Activated CD4-positive, alpha-beta T cell treated with anti-CD3 and anti-CD28 coated beads for 1 hour (primary cell): ENCODE data around the gene HPCAL1.
A peak's percentile ranks its signal among the peaks of the same experiment; 100 is the strongest.

Experiments
- DNase-seq: peaks from one replicate; pipeline ENCODE4 v3.0.0-alpha.2; 2020

Gene HPCAL1

GRCh38 chr2:10325278-10326145 lies 22.8 kb downstream of the HPCAL1 start:
- DNase-seq = no peak

- no peak for DNase-seq
Observed at GRCh38 chr2:10326151-10326616, 23.5 kb downstream of the HPCAL1 start.

GRCh38 chr2:10326707-10327594 lies 24.2 kb downstream of the HPCAL1 start:
- DNase-seq = no peak

- no peak for DNase-seq
Observed at GRCh38 chr2:10327896-10328669, 25.4 kb downstream of the HPCAL1 start.

GRCh38 chr2:10328670-10329579 lies 26.2 kb downstream of the HPCAL1 start:
- DNase-seq = no peak

DNA sequence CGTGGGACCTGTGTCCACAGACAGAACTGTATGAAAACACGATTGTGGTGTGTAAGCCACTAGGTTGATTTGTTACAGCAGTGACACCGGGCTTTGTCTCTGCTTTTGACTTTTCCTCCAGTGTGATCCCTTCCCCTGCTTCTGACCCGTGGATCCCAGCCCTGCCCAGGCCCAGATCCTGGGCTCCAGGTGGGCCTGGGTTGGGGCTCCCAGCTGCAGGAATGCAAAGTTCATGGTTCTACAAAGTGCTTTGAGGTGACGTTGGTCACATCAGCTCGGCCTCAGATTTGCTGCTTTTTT lies 26.8 kb downstream of the HPCAL1 start:
- DNase-seq = no peak

- no peak for DNase-seq
Observed at GRCh38 chr2:10329880-10330699, 27.4 kb downstream of the HPCAL1 start.

DNA sequence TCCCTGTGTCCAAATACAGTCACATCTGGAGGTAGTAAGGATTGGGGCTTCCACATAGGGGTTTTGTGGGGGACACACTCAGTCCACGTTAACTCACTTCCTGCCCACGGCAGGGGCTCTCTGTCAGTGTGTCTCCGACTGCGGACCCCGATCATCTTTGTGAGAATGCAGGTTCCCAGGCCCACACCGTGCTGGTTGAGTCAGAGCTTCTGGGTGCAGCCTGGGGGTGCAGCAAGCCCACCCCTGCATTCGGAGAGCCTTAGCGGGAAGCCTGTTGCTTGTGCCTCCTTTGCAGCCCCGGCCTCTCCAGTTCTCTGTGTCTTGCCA lies 28.0 kb downstream of the HPCAL1 start:
- no peak for DNase-seq

- DNase-seq = peak; percentile 50
Observed at GRCh38 chr2:10331027-10331701, 28.5 kb downstream of the HPCAL1 start.

DNA sequence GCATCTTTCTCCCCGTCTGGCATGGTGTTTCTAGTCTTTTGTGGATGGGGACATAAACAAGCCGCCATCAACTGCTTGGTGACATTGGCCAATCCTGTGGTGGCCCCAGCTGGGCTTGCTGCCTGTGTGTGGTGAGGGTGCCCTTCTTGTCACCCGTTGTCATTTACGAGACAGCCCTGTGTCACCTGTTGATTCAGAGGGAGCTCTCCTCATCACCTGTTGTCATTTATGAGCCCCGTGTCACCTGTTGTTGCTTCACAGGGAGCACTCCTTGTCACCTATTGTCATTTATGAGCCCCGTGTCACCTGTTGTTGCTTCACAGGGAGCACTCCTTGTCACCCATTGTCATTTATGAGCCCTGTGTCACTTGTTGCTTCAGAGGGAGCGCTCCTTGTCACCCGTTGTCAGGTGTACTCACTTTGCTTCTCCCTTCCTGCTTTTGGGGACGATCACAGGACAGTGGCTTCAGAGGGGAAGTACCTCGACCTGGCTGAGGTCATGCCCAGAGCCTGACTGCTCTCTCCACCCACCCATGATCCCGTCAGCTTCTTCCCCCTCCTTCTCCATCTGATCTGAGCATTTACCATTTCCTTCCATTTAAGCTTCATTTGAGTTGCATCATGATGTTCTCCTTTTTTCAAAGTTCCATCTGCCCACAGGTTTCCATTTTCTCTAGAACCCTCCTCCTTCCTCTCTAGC lies 29.1 kb downstream of the HPCAL1 start:
- DNase-seq = no peak

DNA sequence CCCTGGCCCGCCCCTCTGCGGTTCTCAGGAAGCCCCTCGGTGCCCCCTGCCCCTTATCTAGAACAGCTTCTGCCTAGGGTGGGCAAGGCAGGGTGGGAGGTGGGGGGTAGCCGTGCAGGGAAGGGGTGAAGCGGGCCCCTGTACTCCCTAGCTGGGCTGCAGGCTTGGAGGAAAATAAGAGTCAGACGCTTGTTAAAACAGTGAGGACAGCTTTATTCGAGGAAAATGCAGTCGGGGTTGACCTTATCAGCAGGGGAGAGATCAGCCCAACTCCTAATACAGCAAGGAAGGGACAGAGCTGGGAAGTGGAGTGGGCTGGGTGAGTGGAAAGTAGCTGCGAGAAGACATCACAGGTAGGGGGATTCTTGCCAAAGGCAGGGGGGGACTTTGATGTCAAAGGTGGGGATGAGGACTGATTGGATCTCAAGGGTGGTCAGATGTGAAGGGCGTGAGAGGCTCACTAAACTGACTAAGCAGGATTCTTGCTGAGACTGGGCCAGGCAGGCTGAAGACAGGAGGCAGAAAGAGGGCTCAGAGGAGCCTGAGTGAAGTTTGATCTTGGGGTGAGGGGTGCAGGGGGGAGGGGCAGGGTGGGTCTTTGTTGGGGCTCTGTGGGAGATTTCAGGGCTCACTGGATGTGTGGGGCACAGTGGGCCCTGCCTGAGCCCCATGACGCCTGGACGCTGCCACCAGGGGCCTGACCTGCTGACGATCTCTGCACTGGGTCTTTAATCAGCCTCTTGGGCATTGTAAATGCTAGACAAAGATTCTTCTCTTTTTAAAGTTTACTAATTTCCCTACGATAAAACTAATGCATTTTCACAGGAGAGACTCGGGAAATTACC lies 29.9 kb downstream of the HPCAL1 start:
- no peak for DNase-seq

GRCh38 chr2:10333247-10333613 lies 30.5 kb downstream of the HPCAL1 start:
- DNase-seq = no peak

- DNase-seq = no peak
Observed at GRCh38 chr2:10333966-10334365, 31.3 kb downstream of the HPCAL1 start.

DNA sequence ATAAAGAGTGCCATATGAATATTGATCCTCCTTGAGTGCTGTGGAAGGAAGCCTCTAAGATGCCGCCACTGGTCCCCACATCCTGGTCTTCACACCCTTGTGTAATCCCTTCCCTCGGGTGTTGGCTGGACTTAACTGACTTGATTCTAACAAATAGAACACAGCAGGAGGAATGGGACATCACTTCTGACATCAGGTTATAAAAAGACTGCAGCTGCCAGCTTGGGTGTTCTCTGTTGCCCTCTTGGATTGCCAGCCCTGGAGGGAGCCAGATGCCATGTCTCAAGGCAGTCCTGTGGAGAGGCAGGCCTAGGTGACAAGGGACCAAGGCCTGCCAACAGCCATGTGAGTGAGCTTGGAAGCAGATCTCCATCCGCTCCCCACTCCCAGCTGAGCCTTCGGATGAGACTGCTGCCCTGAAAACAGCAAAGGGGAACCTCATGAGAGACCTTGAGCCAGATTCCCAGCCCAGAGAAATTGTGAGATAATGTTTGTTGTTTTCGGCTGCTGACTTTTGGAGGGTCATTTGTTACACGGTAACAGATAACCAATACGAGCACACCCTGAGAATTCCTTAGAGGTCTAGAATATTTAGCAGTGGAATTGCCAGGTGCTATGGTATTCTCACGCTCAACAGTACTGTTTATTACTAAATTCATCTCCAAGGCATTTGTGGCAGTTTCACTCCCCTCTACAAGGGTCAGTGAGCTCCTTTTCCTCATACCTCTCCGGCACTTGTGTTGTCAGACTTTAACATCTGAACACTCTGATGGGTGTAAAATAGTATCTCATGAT lies 32.5 kb downstream of the HPCAL1 start:
- no peak for DNase-seq

DNA sequence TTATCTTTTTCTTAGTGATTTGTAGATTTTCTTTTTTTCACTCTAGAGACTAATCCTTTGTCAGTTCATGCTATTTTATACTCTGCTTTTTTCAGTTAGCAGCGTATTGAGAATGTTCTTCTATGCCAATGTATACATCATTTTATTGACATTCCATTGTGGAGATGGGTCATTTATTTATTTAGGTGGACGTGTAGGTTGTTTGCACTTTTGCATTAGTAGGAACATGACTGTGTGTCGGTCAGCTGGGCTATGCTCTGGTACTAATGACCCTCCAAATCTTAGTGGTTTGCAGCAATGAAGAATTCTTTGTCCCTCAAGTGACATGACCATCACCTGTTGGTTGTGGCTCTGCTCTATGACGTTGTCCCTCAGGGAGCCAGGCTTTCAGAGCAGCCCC lies 33.6 kb downstream of the HPCAL1 start:
- DNase-seq = no peak

DNA sequence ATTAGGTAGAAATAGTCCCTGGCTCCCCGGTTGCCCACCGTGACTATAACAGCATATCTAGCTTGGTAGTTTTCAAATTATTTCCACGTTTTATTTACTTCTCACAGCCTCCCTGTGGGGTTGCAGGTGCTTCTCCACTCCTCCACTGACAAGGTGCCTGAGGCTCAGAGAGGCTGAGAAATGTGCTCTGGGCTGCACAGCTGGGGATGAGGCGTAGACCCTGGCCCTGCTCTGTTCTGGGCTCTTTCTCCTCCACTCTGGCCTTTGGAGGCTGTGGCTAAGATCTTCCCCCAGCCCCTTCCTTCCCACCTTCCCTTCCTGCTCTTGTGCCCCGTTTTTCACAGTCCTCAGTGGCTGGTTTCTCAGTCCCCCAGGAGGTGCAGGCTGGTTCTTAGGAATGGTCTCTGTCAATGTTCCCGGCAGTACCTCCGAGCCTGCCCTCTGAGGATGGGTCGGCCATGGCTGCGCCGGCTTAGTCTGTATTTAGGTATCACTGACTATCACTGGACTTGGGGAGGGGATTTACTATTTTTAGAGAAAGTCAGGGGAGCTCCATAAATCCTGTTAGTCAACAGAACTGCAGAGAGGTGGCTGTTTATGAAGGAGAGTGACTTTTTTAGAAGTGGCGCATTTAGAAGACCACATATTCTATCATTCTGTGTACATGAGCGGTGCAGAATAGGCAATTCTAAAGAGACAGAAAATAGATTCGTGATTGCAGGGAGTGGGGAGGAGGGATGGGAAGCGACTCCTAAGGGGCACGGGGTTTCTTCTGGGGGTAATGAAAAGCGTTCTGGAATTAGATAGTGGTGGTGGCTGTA lies 35.0 kb downstream of the HPCAL1 start:
- no peak for DNase-seq
